Naive thymus-derived CD4-positive, alpha-beta T cell (primary cell): Measurements from ENCODE around the gene USP37. TPM values are rescaled to one million over a fixed set of nuclear protein-coding genes. Genes with fewer than 3 reads are reported as not detected.

Source experiments
- ATAC-seq: fragments of 150-1000 bp; cut with Tn5 transposase; 2 replicates; pipeline ENCODE4 v1.10.0; 2021; ENCODE audit warnings: mild to moderate bottlenecking, moderate library complexity
- CTCF ChIA-PET: fragments of 350-600 bp; sonication (Branson Sonifier 250); formaldehyde crosslinking; loops from one replicate; lab custom pipeline; 2021; ENCODE audit warnings: antibody characterized with exemption; lab: Charles Lee
- POLR2A ChIA-PET: fragments of 350-600 bp; sonication (Branson Sonifier 250); formaldehyde crosslinking; loops from one replicate; lab custom pipeline; 2021; ENCODE audit warnings: antibody characterized with exemption, inconsistent platforms; lab: Charles Lee
- DNase-seq, 9 donors: peaks; one replicate each; pipeline versions ENCODE4 v3.0.0 to v3.0.0-alpha.2; 2020 to 2022; ENCODE audit warnings: mixed read lengths in 1 of 9
- H3K27ac ChIP-seq: one replicate; pipeline ENCODE4 v1.7.0; 2013; ENCODE audit warnings: mild to moderate bottlenecking, low read depth, low read length, moderate library complexity
- H3K27me3 ChIP-seq, 2 donors: one replicate each; pipeline ENCODE4 v1.7.0; 2013; ENCODE audit warnings: low read length in 2 of 2, mild to moderate bottlenecking in 2 of 2, moderate library complexity in 2 of 2; ENCODE audit not compliant: control insufficient read depth in 2 of 2, insufficient read depth in 2 of 2
- H3K36me3 ChIP-seq, 3 experiments: 1 replicate in 2 of 3; 2 replicates in 1 of 3; pipeline ENCODE4 v1.7.0; 2013; ENCODE audit warnings: low read length in 3 of 3, mild to moderate bottlenecking in 3 of 3, moderate library complexity in 1 of 3; ENCODE audit not compliant: insufficient read depth in 3 of 3, control insufficient read depth in 2 of 3
- H3K4me1 ChIP-seq, 2 donors: one replicate each; pipeline ENCODE4 v1.7.0; 2013; ENCODE audit warnings: low read length in 2 of 2, mild to moderate bottlenecking in 2 of 2, moderate library complexity in 1 of 2; ENCODE audit not compliant: control insufficient read depth in 2 of 2, insufficient read depth in 2 of 2
- H3K4me3 ChIP-seq: 2 replicates; pipeline ENCODE4 v1.7.0; 2013; ENCODE audit warnings: mild to moderate bottlenecking, low read length
- H3K9me3 ChIP-seq, 3 experiments: 1 replicate in 2 of 3; 2 replicates in 1 of 3; pipeline ENCODE4 v1.7.0; 2013; ENCODE audit warnings: low read length in 3 of 3; ENCODE audit not compliant: control insufficient read depth in 2 of 3
- H3K27ac Mint-ChIP-seq, 9 donors: one replicate each; pipeline ENCODE4 v1.8.0; 2020 to 2022; ENCODE audit warnings: mixed read lengths in 9 of 9, mild to moderate bottlenecking in 8 of 9, moderate library complexity in 5 of 9, inconsistent platforms in 2 of 9
- H3K27me3 Mint-ChIP-seq, 5 donors: one replicate each; pipeline ENCODE4 v1.8.0; 2021 to 2022; ENCODE audit warnings: mixed read lengths in 5 of 5, mild to moderate bottlenecking in 1 of 5
- H3K36me3 Mint-ChIP-seq, 5 donors: one replicate each; pipeline ENCODE4 v1.8.0; 2020 to 2022; ENCODE audit warnings: mixed read lengths in 5 of 5, mild to moderate bottlenecking in 3 of 5, inconsistent platforms in 1 of 5
- H3K4me1 Mint-ChIP-seq, 7 donors: one replicate each; pipeline ENCODE4 v1.8.0; 2020 to 2022; ENCODE audit warnings: mixed read lengths in 7 of 7, mild to moderate bottlenecking in 3 of 7, inconsistent platforms in 1 of 7
- H3K4me3 Mint-ChIP-seq, 10 donors: one replicate each; pipeline ENCODE4 v1.8.0; 2020 to 2022; ENCODE audit warnings: mild to moderate bottlenecking in 10 of 10, mixed read lengths in 10 of 10, moderate library complexity in 6 of 10, inconsistent platforms in 2 of 10
- H3K9me3 Mint-ChIP-seq, 11 donors: one replicate each; pipeline ENCODE4 v1.8.0; 2020 to 2022; ENCODE audit warnings: mixed read lengths in 11 of 11, mild to moderate bottlenecking in 4 of 11, inconsistent platforms in 1 of 11, moderate library complexity in 1 of 11
- intact Hi-C, 2 donors: fragments of 100-400 bp; cut with micrococcal nuclease; formaldehyde crosslinking; loops; one replicate each; pipeline ENCODE4 v1.15.1; 2023
- polyA plus RNA-seq, 2 donors: library from polyadenylated mRNA; unstranded; fragments of 300-500 nt; fragmentation: Illumina TruSeq; gene quantifications; one replicate each; pipeline ENCODE4 v1.2.3, GENCODE V29; 2021
- total RNA-seq, 6 experiments: library from RNA in 5 of 6; stranded (reverse) in 5 of 6; gene quantifications; 1 replicate in 5 of 6; 2 replicates in 1 of 6; pipeline ENCODE4 v1.2.3 and lab custom pipeline; 2021 to 2026

Gene USP37
- total and polyA plus RNA-seq, 7 experiments from 2014 or later, result 10.1 to 36.3 (median 24.6) TPM

- no peaks in the 10 kb centered on the region for H3K27me3 Mint-ChIP-seq
- no peak overlapping the region for H3K4me3 Mint-ChIP-seq
- POLR2A ChIA-PET, result no interaction called here
- intact Hi-C loops, result no loop called here
- Histone ChIP-seq H3K27me3 (no peaks in the 10 kb centered on the region), H3K36me3 (peaks cover 0 to 6% (median 0%) of the 10 kb centered on the region in 3 experiments), H3K9me3 (no peaks in the 10 kb centered on the region), H3K4me3 (no peak overlapping the region), H3K4me1 (no peaks in the 10 kb centered on the region), H3K27ac (no peak overlapping the region)
- CTCF ChIA-PET, result no interaction called here
- H3K36me3 Mint-ChIP-seq, result peaks cover 0 to 26% (median 11%) of the 10 kb centered on the region in 5 donors
- peaks cover 0 to 12% (median 0%) of the 10 kb centered on the region in 7 donors for H3K4me1 Mint-ChIP-seq
- H3K27ac Mint-ChIP-seq, result no peak overlapping the region
- DNase-seq, result no peak
- ATAC-seq, result no peak
- H3K9me3 Mint-ChIP-seq, result no peaks in the 10 kb centered on the region
Measured at GRCh38 chr2:218446547-218446946, 121.6 kb downstream of the USP37 start.

- Histone ChIP-seq H3K27me3 (no peaks in the 10 kb centered on the region), H3K9me3 (no peaks in the 10 kb centered on the region), H3K4me1 (no peaks in the 10 kb centered on the region), H3K36me3 (peaks cover 0 to 6% (median 0%) of the 10 kb centered on the region in 3 experiments), H3K4me3 (no peak overlapping the region), H3K27ac (no peak overlapping the region)
- ATAC-seq, result no peak
- Mint-ChIP-seq H3K4me1 (peaks cover 0 to 12% (median 0%) of the 10 kb centered on the region in 7 donors), H3K27ac (no peak overlapping the region), H3K4me3 (no peak overlapping the region), H3K36me3 (peaks cover 0 to 26% (median 11%) of the 10 kb centered on the region in 5 donors), H3K27me3 (no peaks in the 10 kb centered on the region), H3K9me3 (no peaks in the 10 kb centered on the region)
- CTCF ChIA-PET, result no interaction called here
- intact Hi-C loops, result no loop called here
- DNase-seq, result no peak
- POLR2A ChIA-PET, result interaction anchor here (0.6 kb wide), 2 partner anchors 201 to 455 kb away, joined by 3 read pairs; no protein-coding TSS in a partner anchor
Measured at GRCh38 chr2:218445602-218446001, 122.5 kb downstream of the USP37 start.

- CTCF ChIA-PET, result no interaction called here
- no peak overlapping the region for H3K27ac ChIP-seq
Measured at GRCh38 chr2:218444692-218445357, 123.3 kb downstream of the USP37 start.

GRCh38 chr2:218438596-218438995 lies 129.6 kb downstream of the USP37 start:
- no peaks in the 10 kb centered on the region for H3K9me3 Mint-ChIP-seq
- no peak overlapping the region for H3K4me3 ChIP-seq
- no peaks in the 10 kb centered on the region for H3K27me3 Mint-ChIP-seq
- ChIA-PET CTCF (no interaction called here), POLR2A (no interaction called here)
- H3K27me3 ChIP-seq, result no peaks in the 10 kb centered on the region
- no peak for ATAC-seq
- H3K4me1 Mint-ChIP-seq, result peaks cover 0 to 5% (median 0%) of the 10 kb centered on the region in 7 donors
- H3K36me3 ChIP-seq, result no peaks in the 10 kb centered on the region
- no peak overlapping the region for H3K27ac ChIP-seq
- H3K4me3 Mint-ChIP-seq, result no peak overlapping the region
- H3K36me3 Mint-ChIP-seq, result no peaks in the 10 kb centered on the region
- intact Hi-C loops, result no loop called here
- peak in 1 of 9 donors; percentile 16 for DNase-seq
- peak overlapping the region in 1 of 9 donors; percentile 6 for H3K27ac Mint-ChIP-seq
- H3K4me1 ChIP-seq, result no peaks in the 10 kb centered on the region
- H3K9me3 ChIP-seq, result no peaks in the 10 kb centered on the region

More at GRCh38 chr2:218444692-218445357, 123.3 kb downstream of the USP37 start:
- H3K4me1 ChIP-seq, result no peaks in the 10 kb centered on the region
- POLR2A ChIA-PET, result interaction anchor here (0.6 kb wide), 1 partner anchor 200 kb away, joined by 3 read pairs; no protein-coding TSS in a partner anchor
- H3K36me3 ChIP-seq, result peaks cover 0 to 6% (median 0%) of the 10 kb centered on the region in 3 experiments
- no peak for ATAC-seq
- DNase-seq, result peak in 1 of 9 donors; percentile 9
- no peak overlapping the region for H3K4me3 ChIP-seq
- Mint-ChIP-seq H3K4me3 (no peak overlapping the region), H3K27me3 (no peaks in the 10 kb centered on the region), H3K36me3 (peaks cover 0 to 20% (median 11%) of the 10 kb centered on the region in 5 donors), H3K9me3 (no peaks in the 10 kb centered on the region), H3K27ac (peak overlapping the region in 2 of 9 donors; percentile 22 to 74), H3K4me1 (peaks cover 0 to 8% (median 0%) of the 10 kb centered on the region in 7 donors)
- no peaks in the 10 kb centered on the region for H3K27me3 ChIP-seq
- intact Hi-C loops, result no loop called here
- no peaks in the 10 kb centered on the region for H3K9me3 ChIP-seq

GRCh38 chr2:218437969-218438368 lies 130.2 kb downstream of the USP37 start:
- intact Hi-C loops, result no loop called here
- Histone ChIP-seq H3K27ac (no peak overlapping the region), H3K4me3 (no peak overlapping the region), H3K36me3 (no peaks in the 10 kb centered on the region), H3K9me3 (no peaks in the 10 kb centered on the region), H3K27me3 (no peaks in the 10 kb centered on the region), H3K4me1 (no peaks in the 10 kb centered on the region)
- POLR2A ChIA-PET, result no interaction called here
- Mint-ChIP-seq H3K4me3 (no peak overlapping the region), H3K27ac (peak overlapping the region in 2 of 9 donors; percentile 6 to 66), H3K36me3 (no peaks in the 10 kb centered on the region), H3K4me1 (peaks cover 0 to 5% (median 0%) of the 10 kb centered on the region in 7 donors), H3K27me3 (no peaks in the 10 kb centered on the region), H3K9me3 (no peaks in the 10 kb centered on the region)
- ATAC-seq (no peak), DNase-seq (no peak)
- CTCF ChIA-PET, result no interaction called here

GRCh38 chr2:218436992-218437391 lies 131.2 kb downstream of the USP37 start:
- no peaks in the 10 kb centered on the region for H3K27me3 ChIP-seq
- intact Hi-C loops, result no loop called here
- no peak overlapping the region for H3K4me3 ChIP-seq
- peaks cover 0 to 5% (median 0%) of the 10 kb centered on the region in 7 donors for H3K4me1 Mint-ChIP-seq
- H3K36me3 ChIP-seq, result no peaks in the 10 kb centered on the region
- peak overlapping the region in 1 of 9 donors; percentile 44 for H3K27ac Mint-ChIP-seq
- no peaks in the 10 kb centered on the region for H3K9me3 ChIP-seq
- H3K4me3 Mint-ChIP-seq, result no peak overlapping the region
- no peak overlapping the region for H3K27ac ChIP-seq
- no peaks in the 10 kb centered on the region for H3K27me3 Mint-ChIP-seq
- POLR2A ChIA-PET, result no interaction called here
- CTCF ChIA-PET, result interaction anchor here (0.6 kb wide), 1 partner anchor 27 kb away, joined by 5 read pairs; no protein-coding TSS in a partner anchor
- no peaks in the 10 kb centered on the region for H3K4me1 ChIP-seq
- no peaks in the 10 kb centered on the region for H3K9me3 Mint-ChIP-seq
- no peaks in the 10 kb centered on the region for H3K36me3 Mint-ChIP-seq
- ATAC-seq (no peak), DNase-seq (no peak)
